Tibial artery (tissue), 4 donors: Measurements from ENCODE around the gene USP6NL.
"Not testable (repeated sequence)": the region's sequence is repeated elsewhere in the genome, so short reads cannot be mapped to it uniquely, and the experiment has no call there.

Experiments used
- DNase-seq, 2 donors: peaks; one replicate each; pipeline ENCODE4 v3.0.0-alpha.2; 2019
- H3K27ac ChIP-seq, 2 donors: fragments of 200-600 bp; sonication (generic) in 1 of 2; 1 replicate in 1 of 2; 2 replicates in 1 of 2; pipeline ENCODE4 v1.5.1; 2018 to 2019; ENCODE audit warnings: mild to moderate bottlenecking in 1 of 2
- H3K27me3 ChIP-seq, 2 donors: fragments of 200-600 bp; sonication (generic) in 1 of 2; one replicate each; pipeline versions ENCODE4 v1.5.1 to v1.6.0; 2016 to 2019
- H3K36me3 ChIP-seq, 3 donors: fragments of 200-600 bp; sonication (generic) in 2 of 3; one replicate each; pipeline ENCODE4 v1.5.1; 2016 to 2019; ENCODE audit warnings: mild to moderate bottlenecking in 2 of 3
- H3K4me1 ChIP-seq, 4 donors: fragments of 200-600 bp; sonication (generic) in 2 of 4; 1 replicate in 3 of 4; 2 replicates in 1 of 4; pipeline ENCODE4 v1.5.1; 2016 to 2019
- H3K4me3 ChIP-seq, 2 donors: fragments of 200-600 bp; sonication (generic) in 1 of 2; 1 replicate in 1 of 2; 2 replicates in 1 of 2; pipeline ENCODE4 v1.5.1; 2018 to 2019; ENCODE audit warnings: mild to moderate bottlenecking in 2 of 2
- H3K9me3 ChIP-seq, 3 donors: fragments of 200-600 bp; sonication (generic) in 1 of 3; one replicate each; pipeline ENCODE4 v1.5.1; 2016 to 2019
- intact Hi-C: fragments of 100-400 bp; cut with DNase I; formaldehyde crosslinking; loops from one replicate; pipeline ENCODE4 v1.15.0; 2023; ENCODE audit warnings: low total_unique reads
- TF ChIP-seq, protein P1 (sequence below), 2 experiments: fragments of 200-600 bp in 1 of 2; fragments of 450-650 bp in 1 of 2; IDR thresholded peaks; one replicate each; pipeline ENCODE4 v1.5.1; 2017 to 2019; ENCODE audit warnings: antibody characterized with exemption in 2 of 2, mild to moderate bottlenecking in 1 of 2, moderate library complexity in 1 of 2

The USP6NL gene

DNA sequence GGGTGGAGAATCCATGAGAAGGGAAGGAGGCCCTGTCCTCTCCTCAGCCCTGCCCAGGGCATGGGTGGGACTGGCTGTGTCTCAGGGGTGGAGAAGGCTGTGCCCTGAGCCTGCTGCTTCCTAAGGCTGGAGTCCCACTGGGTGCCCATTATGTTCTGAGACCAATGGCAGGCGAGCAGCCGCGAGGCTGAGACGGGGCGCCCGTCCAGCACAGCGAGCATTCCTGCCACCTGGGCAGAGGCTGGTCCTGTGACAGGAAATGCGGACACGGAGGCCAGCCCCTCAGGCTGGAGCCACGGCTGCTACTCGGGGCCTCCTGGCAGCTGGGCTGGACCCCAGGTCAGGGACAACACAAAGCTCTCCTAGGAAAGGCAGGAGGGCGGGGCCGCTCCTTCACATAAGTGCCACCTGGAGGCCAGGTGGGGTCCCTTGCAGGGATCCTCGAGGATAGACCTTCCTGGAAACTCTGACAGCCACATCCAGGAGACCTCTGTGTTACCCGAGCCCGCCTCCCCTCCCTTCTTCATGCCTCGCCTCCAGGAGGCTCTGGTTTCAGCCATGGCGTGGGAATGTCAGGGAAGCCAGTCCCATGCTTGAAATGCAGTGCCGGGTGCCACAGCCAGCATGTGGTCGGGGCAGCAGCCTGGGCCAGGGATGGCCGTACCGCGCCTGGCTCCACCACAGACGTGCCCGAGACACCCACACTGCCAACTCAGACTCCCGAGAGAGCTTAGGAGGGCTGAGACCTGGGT, 173.9 kb downstream of the USP6NL start:
- intact Hi-C loops = no loop called here
- Histone ChIP-seq H3K4me1 (no peaks in the 10 kb centered on the region), H3K27me3 (peaks cover 0 to 6% of the 10 kb centered on the region in 2 donors), H3K4me3 (no peak overlapping the region), H3K27ac (no peak overlapping the region), H3K9me3 (no peaks in the 10 kb centered on the region), H3K36me3 (no peaks in the 10 kb centered on the region)
- DNase-seq = no peak
- TF ChIP-seq, protein P1, sequence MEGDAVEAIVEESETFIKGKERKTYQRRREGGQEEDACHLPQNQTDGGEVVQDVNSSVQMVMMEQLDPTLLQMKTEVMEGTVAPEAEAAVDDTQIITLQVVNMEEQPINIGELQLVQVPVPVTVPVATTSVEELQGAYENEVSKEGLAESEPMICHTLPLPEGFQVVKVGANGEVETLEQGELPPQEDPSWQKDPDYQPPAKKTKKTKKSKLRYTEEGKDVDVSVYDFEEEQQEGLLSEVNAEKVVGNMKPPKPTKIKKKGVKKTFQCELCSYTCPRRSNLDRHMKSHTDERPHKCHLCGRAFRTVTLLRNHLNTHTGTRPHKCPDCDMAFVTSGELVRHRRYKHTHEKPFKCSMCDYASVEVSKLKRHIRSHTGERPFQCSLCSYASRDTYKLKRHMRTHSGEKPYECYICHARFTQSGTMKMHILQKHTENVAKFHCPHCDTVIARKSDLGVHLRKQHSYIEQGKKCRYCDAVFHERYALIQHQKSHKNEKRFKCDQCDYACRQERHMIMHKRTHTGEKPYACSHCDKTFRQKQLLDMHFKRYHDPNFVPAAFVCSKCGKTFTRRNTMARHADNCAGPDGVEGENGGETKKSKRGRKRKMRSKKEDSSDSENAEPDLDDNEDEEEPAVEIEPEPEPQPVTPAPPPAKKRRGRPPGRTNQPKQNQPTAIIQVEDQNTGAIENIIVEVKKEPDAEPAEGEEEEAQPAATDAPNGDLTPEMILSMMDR (IDR thresholded peaks at IDR 0.05) = no peak

DNA sequence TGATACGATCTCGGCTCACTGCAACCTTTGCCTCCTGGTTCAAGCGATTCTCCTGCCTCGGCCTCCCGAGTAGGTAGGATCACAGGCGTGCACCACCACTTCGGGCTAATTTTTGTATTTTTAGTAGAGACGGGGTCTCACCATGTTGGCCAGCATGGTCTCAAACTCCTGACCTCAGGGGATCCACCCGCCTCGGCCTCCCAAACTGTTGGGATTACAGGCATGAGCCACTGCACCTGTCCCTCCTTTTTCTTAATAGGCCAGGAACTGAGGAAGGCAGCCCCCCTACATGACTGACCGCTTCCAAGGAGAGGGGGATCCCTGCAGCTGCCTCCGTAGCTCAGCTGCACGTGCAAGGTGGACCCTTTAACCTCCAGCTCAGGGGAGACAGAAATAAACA, 175.0 kb downstream of the USP6NL start:
- H3K27me3 ChIP-seq, intact Hi-C loops, H3K27ac ChIP-seq, H3K4me1 ChIP-seq, DNase-seq, H3K4me3 ChIP-seq, H3K36me3 ChIP-seq, H3K9me3 ChIP-seq: not testable (repeated sequence)

DNA sequence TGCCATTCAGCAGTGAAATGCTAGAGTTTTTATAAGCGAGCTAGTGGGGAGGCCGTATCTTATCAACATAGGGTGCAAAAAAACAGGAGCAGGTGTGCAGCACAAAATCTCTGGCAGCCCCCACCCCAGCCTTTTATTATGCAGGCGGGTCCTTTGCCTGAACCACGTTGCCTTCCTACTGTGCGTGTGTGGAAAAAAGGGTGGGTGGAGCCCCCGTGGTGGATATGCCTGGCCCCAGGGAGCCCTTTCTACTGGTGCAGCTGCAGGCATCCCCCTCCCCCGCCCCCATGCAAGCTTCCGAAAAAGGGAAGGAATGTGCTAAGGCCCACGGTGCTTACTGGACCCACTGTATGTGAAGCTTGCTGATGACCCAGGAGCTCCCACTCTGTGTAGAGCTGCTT, 175.9 kb downstream of the USP6NL start:
- intact Hi-C loops = no loop called here
- Histone ChIP-seq H3K4me3 (no peak overlapping the region), H3K27ac (no peak overlapping the region), H3K4me1 (no peaks in the 10 kb centered on the region), H3K27me3 (peaks cover 0 to 6% of the 10 kb centered on the region in 2 donors), H3K36me3 (no peaks in the 10 kb centered on the region), H3K9me3 (no peaks in the 10 kb centered on the region)
- TF ChIP-seq, protein P1 (IDR thresholded peaks at IDR 0.05) = no peak
- no peak for DNase-seq

DNA sequence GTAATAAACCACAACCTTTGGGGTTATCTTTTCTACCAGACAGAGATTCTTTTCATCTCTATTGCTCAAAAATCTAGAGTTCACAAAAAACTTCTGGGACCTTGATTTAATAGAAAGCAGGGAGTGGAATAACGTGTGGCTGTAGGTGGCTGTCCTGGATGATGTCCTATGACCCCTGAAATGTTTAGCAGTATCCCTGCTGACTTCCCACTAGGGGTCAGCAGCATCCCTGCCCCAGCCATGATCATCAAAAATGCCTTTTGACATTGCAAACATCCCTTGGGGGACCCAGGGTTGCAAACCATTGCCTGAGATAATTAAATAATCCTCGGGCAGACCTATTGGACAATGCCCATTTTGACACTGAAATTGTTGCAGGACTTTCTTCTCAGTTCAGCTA, 177.1 kb downstream of the USP6NL start:
- no peaks in the 10 kb centered on the region for H3K36me3 ChIP-seq
- H3K9me3 ChIP-seq = peaks cover 0 to 7% (median 6%) of the 10 kb centered on the region in 3 donors
- intact Hi-C loops = no loop called here
- DNase-seq = no peak
- H3K4me3 ChIP-seq = no peak overlapping the region
- peaks cover 0 to 6% of the 10 kb centered on the region in 2 donors for H3K27me3 ChIP-seq
- no peaks in the 10 kb centered on the region for H3K4me1 ChIP-seq
- TF ChIP-seq, protein P1 (IDR thresholded peaks at IDR 0.05) = no peak
- no peak overlapping the region for H3K27ac ChIP-seq

DNA sequence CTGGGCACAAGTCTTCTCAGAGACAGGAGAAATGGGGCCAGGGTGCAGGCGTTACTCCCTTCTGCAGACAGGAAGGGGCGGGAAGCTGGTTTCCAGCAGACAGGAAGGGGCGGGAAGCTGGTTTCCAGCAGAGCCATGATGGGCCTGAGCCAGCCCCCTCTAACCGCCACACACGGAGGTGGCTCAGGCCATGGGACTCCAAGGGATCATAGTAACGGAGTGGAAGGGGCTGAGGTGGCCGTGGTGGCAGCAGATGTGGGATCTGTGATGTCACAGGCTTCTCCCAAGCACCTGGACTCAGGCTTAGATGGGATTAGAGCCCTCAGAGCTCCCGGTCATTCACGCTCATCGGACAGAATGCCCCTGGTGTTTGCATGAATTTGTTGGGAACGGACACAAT, 177.8 kb downstream of the USP6NL start:
- no peak overlapping the region for H3K27ac ChIP-seq
- no peaks in the 10 kb centered on the region for H3K36me3 ChIP-seq
- H3K4me3 ChIP-seq = no peak overlapping the region
- TF ChIP-seq, protein P1 (IDR thresholded peaks at IDR 0.05) = no peak
- intact Hi-C loops = no loop called here
- peaks cover 0 to 13% (median 6%) of the 10 kb centered on the region in 3 donors for H3K9me3 ChIP-seq
- no peak for DNase-seq
- peaks cover 0 to 6% of the 10 kb centered on the region in 2 donors for H3K27me3 ChIP-seq
- no peaks in the 10 kb centered on the region for H3K4me1 ChIP-seq

DNA sequence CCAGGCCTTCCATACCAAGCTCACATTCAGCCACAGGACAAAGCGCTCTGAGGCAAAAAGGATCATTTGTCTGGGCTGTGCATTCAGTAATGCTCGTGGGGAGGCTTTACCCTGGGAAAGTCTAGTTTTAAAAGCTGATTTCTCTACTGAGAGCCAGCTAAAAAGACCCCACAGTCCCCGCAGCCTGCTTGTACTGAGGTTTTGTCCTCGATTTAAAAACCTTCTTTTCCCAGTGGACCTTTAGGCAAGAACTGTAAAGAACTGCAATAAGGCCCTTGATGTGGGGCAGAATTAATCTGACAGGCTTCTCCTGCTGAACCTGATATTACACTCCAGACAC, 180.3 kb downstream of the USP6NL start:
- TF ChIP-seq, protein P1 (IDR thresholded peaks at IDR 0.05) = no peak
- no peaks in the 10 kb centered on the region for H3K27me3 ChIP-seq
- intact Hi-C loops = no loop called here
- H3K4me1 ChIP-seq = no peaks in the 10 kb centered on the region
- H3K36me3 ChIP-seq = no peaks in the 10 kb centered on the region
- no peak overlapping the region for H3K4me3 ChIP-seq
- H3K9me3 ChIP-seq = peaks cover 0 to 13% (median 6%) of the 10 kb centered on the region in 3 donors
- H3K27ac ChIP-seq = no peak overlapping the region
- DNase-seq = no peak
